Common myeloid progenitor, CD34-positive (primary cell): Measurements from ENCODE around the gene FOXO6.

Experiments
- CTCF ChIA-PET: fragments of 350-600 bp; sonication (Branson Sonifier 250); formaldehyde crosslinking; loops from one replicate; lab custom pipeline; 2021; ENCODE audit warnings: antibody characterized with exemption; lab: Charles Lee
- POLR2A ChIA-PET: fragments of 350-600 bp; sonication (Branson Sonifier 250); formaldehyde crosslinking; loops from one replicate; lab custom pipeline; 2021; ENCODE audit warnings: antibody characterized with exemption; lab: Charles Lee
- DNase-seq, 3 donors: peaks; one replicate each; pipeline versions ENCODE4 v3.0.0 to v3.0.0-alpha.2; 2013
- H3K27ac ChIP-seq, 2 experiments: 1 replicate in 1 of 2; 2 replicates in 1 of 2; pipeline ENCODE4 v1.7.0; 2013; ENCODE audit warnings: inconsistent platforms in 2 of 2, low read length in 2 of 2, mild to moderate bottlenecking in 2 of 2, low read depth in 1 of 2, moderate library complexity in 1 of 2; ENCODE audit not compliant: severe bottlenecking in 2 of 2, insufficient read depth in 1 of 2, poor library complexity in 1 of 2
- H3K27me3 ChIP-seq, 5 experiments: replicated peaks in 2 of 5; 1 replicate in 3 of 5; 2 replicates in 2 of 5; pipeline versions ENCODE4 v1.6.1 to v1.7.0; 2013; ENCODE audit warnings: low read length in 4 of 5, mild to moderate bottlenecking in 2 of 5, moderate library complexity in 2 of 5, inconsistent platforms in 1 of 5; ENCODE audit not compliant: insufficient read depth in 5 of 5, control insufficient read depth in 4 of 5
- H3K36me3 ChIP-seq, 4 experiments: 1 replicate in 2 of 4; 2 replicates in 2 of 4; pipeline versions ENCODE4 v1.6.1 to v1.7.0; 2013; ENCODE audit warnings: low read length in 3 of 4, control low read depth in 1 of 4, mild to moderate bottlenecking in 1 of 4; ENCODE audit not compliant: control insufficient read depth in 4 of 4, insufficient read depth in 4 of 4
- H3K4me1 ChIP-seq, 4 experiments: 1 replicate in 3 of 4; 2 replicates in 1 of 4; pipeline versions ENCODE4 v1.6.1 to v1.7.1; 2013; ENCODE audit warnings: low read length in 3 of 4, mild to moderate bottlenecking in 3 of 4, control low read depth in 1 of 4, inconsistent platforms in 1 of 4, moderate library complexity in 1 of 4; ENCODE audit not compliant: control insufficient read depth in 4 of 4, insufficient read depth in 4 of 4; ENCODE audit errors: control extremely low read depth in 1 of 4
- H3K4me3 ChIP-seq, 7 experiments: 1 replicate in 4 of 7; 2 replicates in 3 of 7; pipeline versions ENCODE4 v1.5.1 to v1.7.0; 2013; ENCODE audit warnings: mild to moderate bottlenecking in 7 of 7, low read length in 6 of 7, moderate library complexity in 6 of 7, inconsistent platforms in 2 of 7, low read depth in 2 of 7, control low read depth in 1 of 7; ENCODE audit not compliant: insufficient read depth in 4 of 7, control insufficient read depth in 1 of 7; ENCODE audit errors: extremely low read depth in 1 of 7
- H3K9me3 ChIP-seq, 5 experiments: 1 replicate in 4 of 5; 2 replicates in 1 of 5; pipeline versions ENCODE4 v1.6.1 to v1.7.1; 2013; ENCODE audit warnings: low read length in 4 of 5, mild to moderate bottlenecking in 2 of 5, inconsistent platforms in 1 of 5, low read depth in 1 of 5, moderate library complexity in 1 of 5; ENCODE audit not compliant: control insufficient read depth in 4 of 5, insufficient read depth in 2 of 5; ENCODE audit errors: control extremely low read depth in 1 of 5
- WGBS: methylation state at CpG from one replicate; pipeline ENCODE4 v1.1.5; 2013; ENCODE audit not compliant: insufficient coverage; 5-methylcytosine and 5-hydroxymethylcytosine counted together

The FOXO6 gene

GRCh38 chr1:41340655-41341364, 20.4 kb upstream of the FOXO6 start:
- H3K4me3 ChIP-seq: no peak overlapping the region
- WGBS: 100% methylated on average over 1 of the region's 2 CpGs
- H3K9me3 ChIP-seq: peaks cover 0 to 3% (median 0%) of the 10 kb centered on the region in 5 experiments
- H3K36me3 ChIP-seq: no peaks in the 10 kb centered on the region
- peaks cover 0 to 14% (median 13%) of the 10 kb centered on the region in 4 experiments for H3K4me1 ChIP-seq
- H3K27ac ChIP-seq: no peak overlapping the region
- DNase-seq: peak in 1 of 3 donors; percentile 36
- ChIA-PET POLR2A (no interaction called here), CTCF (interaction anchor here (0.6 to 2.5 kb wide), 4 partner anchors 10 to 77 kb away, joined by 3 to 15 read pairs (median 6); no protein-coding TSS in a partner anchor)
- no peaks in the 10 kb centered on the region for H3K27me3 ChIP-seq

GRCh38 chr1:41341365-41341683, 19.9 kb upstream of the FOXO6 start:
- H3K27ac ChIP-seq: no peak overlapping the region
- peaks cover 0 to 15% (median 13%) of the 10 kb centered on the region in 4 experiments for H3K4me1 ChIP-seq
- H3K4me3 ChIP-seq: no peak overlapping the region
- ChIA-PET POLR2A (interaction anchor here (1.0 kb wide), 1 partner anchor 12 kb away, joined by 3 read pairs; no protein-coding TSS in a partner anchor), CTCF (interaction anchor here (1.5 to 2.5 kb wide), 3 partner anchors 11 to 76 kb away, joined by 6 to 15 read pairs (median 7); no protein-coding TSS in a partner anchor)
- peaks cover 0 to 3% (median 0%) of the 10 kb centered on the region in 5 experiments for H3K9me3 ChIP-seq
- H3K36me3 ChIP-seq: no peaks in the 10 kb centered on the region
- H3K27me3 ChIP-seq: no peaks in the 10 kb centered on the region
- no peak for DNase-seq

- ChIA-PET POLR2A (interaction anchor here (1.0 kb wide), 1 partner anchor 11 kb away, joined by 3 read pairs; no protein-coding TSS in a partner anchor), CTCF (interaction anchor here (1.0 to 2.5 kb wide), 8 partner anchors 11 to 91 kb away, joined by 3 to 15 read pairs (median 4); no protein-coding TSS in a partner anchor)
- Histone ChIP-seq H3K4me3 (no peak overlapping the region), H3K27ac (no peak overlapping the region), H3K27me3 (no peaks in the 10 kb centered on the region), H3K36me3 (no peaks in the 10 kb centered on the region), H3K9me3 (peaks cover 0 to 3% (median 0%) of the 10 kb centered on the region in 5 experiments), H3K4me1 (peaks cover 0 to 15% (median 13%) of the 10 kb centered on the region in 4 experiments)
- WGBS: 96% methylated on average over 13 of the region's 15 CpGs
- no peak for DNase-seq
Observed at GRCh38 chr1:41341772-41342562, 19.3 kb upstream of the FOXO6 start.

- H3K4me3 ChIP-seq: no peak overlapping the region
- CTCF ChIA-PET: interaction anchor here (1.0 to 2.5 kb wide), 4 partner anchors 12 to 90 kb away, joined by 3 to 15 read pairs (median 4); no protein-coding TSS in a partner anchor
- H3K9me3 ChIP-seq: peaks cover 0 to 3% (median 0%) of the 10 kb centered on the region in 5 experiments
- H3K27ac ChIP-seq: no peak overlapping the region
- WGBS: 94% methylated on average over 3 of the region's 5 CpGs
- no peak for DNase-seq
- H3K4me1 ChIP-seq: peaks cover 0 to 15% (median 13%) of the 10 kb centered on the region in 4 experiments
- POLR2A ChIA-PET: no interaction called here
- H3K27me3 ChIP-seq: no peaks in the 10 kb centered on the region
- no peaks in the 10 kb centered on the region for H3K36me3 ChIP-seq
Observed at GRCh38 chr1:41342774-41343355, 18.4 kb upstream of the FOXO6 start.

GRCh38 chr1:41343790-41344699, 17.2 kb upstream of the FOXO6 start:
- DNase-seq: peak in 2 of 3 donors; percentile 67 to 77
- ChIA-PET CTCF (interaction anchor here (0.9 to 2.0 kb wide), 6 partner anchors 12 to 70 kb away, joined by 3 to 7 read pairs (median 4); no protein-coding TSS in a partner anchor), POLR2A (no interaction called here)
- Histone ChIP-seq H3K9me3 (peaks cover 0 to 3% (median 0%) of the 10 kb centered on the region in 5 experiments), H3K36me3 (no peaks in the 10 kb centered on the region), H3K4me1 (peaks cover 0 to 15% (median 13%) of the 10 kb centered on the region in 4 experiments), H3K4me3 (no peak overlapping the region), H3K27ac (no peak overlapping the region), H3K27me3 (no peaks in the 10 kb centered on the region)
- 57% methylated on average over 6 of the region's 17 CpGs for WGBS

GRCh38 chr1:41344708-41345159, 16.5 kb upstream of the FOXO6 start:
- POLR2A ChIA-PET: interaction anchor here (0.7 kb wide), 1 partner anchor 13 kb away, joined by 3 read pairs; no protein-coding TSS in a partner anchor

More at GRCh38 chr1:41344708-41345159, 16.5 kb upstream of the FOXO6 start:
- Histone ChIP-seq H3K27ac (no peak overlapping the region), H3K4me3 (no peak overlapping the region), H3K27me3 (no peaks in the 10 kb centered on the region), H3K9me3 (no peaks in the 10 kb centered on the region), H3K4me1 (peaks cover 0 to 15% (median 13%) of the 10 kb centered on the region in 4 experiments), H3K36me3 (no peaks in the 10 kb centered on the region)
- WGBS: no CpG with 5 or more reads among the region's 5 CpGs
- CTCF ChIA-PET: interaction anchor here (0.9 to 2.0 kb wide), 4 partner anchors 13 to 21 kb away, joined by 3 to 7 read pairs (median 4); no protein-coding TSS in a partner anchor
- peak in 2 of 3 donors; percentile 74 to 75 for DNase-seq
